ENCODE measurements around the gene MPST. TPM values are rescaled to one million over a fixed set of nuclear protein-coding genes. Genes with fewer than 3 reads are reported as not detected.

MPST gene
- polyA plus RNA-seq, 1 donor (not counting 4 experiments of a cell fraction or from before 2014, with no cell fraction given), result 23.5 TPM

GRCh38 chr22:37008365-37008764 lies 11.2 kb upstream of the MPST start:
- dilution Hi-C loops (cut with MboI; ENCODE audit: extremely low pct_ligation_motif_present, low sequenced_read_pairs), result no loop called here
- no peaks in the 10 kb centered on the region for H3K4me1 ChIP-seq (ENCODE audit: control insufficient read depth, extremely low read depth, insufficient read depth, low read length)
- no peaks in the 10 kb centered on the region for H3K79me2 ChIP-seq (ENCODE audit: control insufficient read depth, insufficient read depth, low read length)
- FAIRE-seq (no peak), DNase-seq (ENCODE audit: low read depth, low spot score) (no peak)
- H3K36me3 ChIP-seq (ENCODE audit: control insufficient read depth in 2 of 2, extremely low read depth in 1 of 2, insufficient read depth in 2 of 2, low read length in 2 of 2), result no peaks in the 10 kb centered on the region
- H3K9ac ChIP-seq (ENCODE audit: control insufficient read depth, extremely low read depth, insufficient read depth, low read length), result no peak overlapping the region
- H4K20me1 ChIP-seq (ENCODE audit: control insufficient read depth, extremely low read depth, insufficient read depth, low read length), result no peaks in the 10 kb centered on the region
- no peak overlapping the region for H3K4me3 ChIP-seq (ENCODE audit: control insufficient read depth in 2 of 3, extremely low read depth in 1 of 3, insufficient read depth in 2 of 3, low read depth in 1 of 3, low read length in 3 of 3)
- no peak overlapping the region for H2AFZ ChIP-seq (ENCODE audit: control insufficient read depth, low read length)
- no peak overlapping the region for H3K4me2 ChIP-seq (ENCODE audit: control insufficient read depth, extremely low read depth, insufficient read depth, low read depth, low read length)
- H3K9me1 ChIP-seq (ENCODE audit: control insufficient read depth, extremely low read depth, insufficient read depth, low read length), result no peaks in the 10 kb centered on the region
- no peak overlapping the region for H3K27ac ChIP-seq (ENCODE audit: control insufficient read depth, insufficient read depth, low read length)
- H3K27me3 ChIP-seq (ENCODE audit: control insufficient read depth, extremely low read depth, insufficient read depth, low read length), result peaks cover 19% of the 10 kb centered on the region
- TF ChIP-seq EZH2 (IDR thresholded peaks at IDR 0.05; ENCODE audit: low read length) (no peak), CTCF (optimal IDR thresholded peaks at IDR 0.05 in 1 of 3, IDR thresholded peaks at IDR 0.05 in 1 of 3, conservative IDR thresholded peaks at IDR 0.05 in 1 of 3; ENCODE audit: extremely low read depth in 1 of 3, insufficient read depth in 2 of 3, low read length in 3 of 3) (no peak)
- H3K9me3 ChIP-seq (ENCODE audit: control insufficient read depth, low read depth, low read length), result no peaks in the 10 kb centered on the region

- H3K9me1 ChIP-seq (ENCODE audit: control insufficient read depth, extremely low read depth, insufficient read depth, low read length), result no peaks in the 10 kb centered on the region
- H2AFZ ChIP-seq (ENCODE audit: control insufficient read depth, low read length), result no peak overlapping the region
- no peaks in the 10 kb centered on the region for H3K9me3 ChIP-seq (ENCODE audit: control insufficient read depth, low read depth, low read length)
- H3K27me3 ChIP-seq (ENCODE audit: control insufficient read depth, extremely low read depth, insufficient read depth, low read length), result peaks cover 12% of the 10 kb centered on the region
- no peaks in the 10 kb centered on the region for H4K20me1 ChIP-seq (ENCODE audit: control insufficient read depth, extremely low read depth, insufficient read depth, low read length)
- no peak overlapping the region for H3K4me3 ChIP-seq (ENCODE audit: control insufficient read depth in 2 of 3, extremely low read depth in 1 of 3, insufficient read depth in 2 of 3, low read depth in 1 of 3, low read length in 3 of 3)
- TF ChIP-seq CTCF (optimal IDR thresholded peaks at IDR 0.05 in 1 of 3, IDR thresholded peaks at IDR 0.05 in 1 of 3, conservative IDR thresholded peaks at IDR 0.05 in 1 of 3; ENCODE audit: extremely low read depth in 1 of 3, insufficient read depth in 2 of 3, low read length in 3 of 3), result no peak
- no peak for TF ChIP-seq EZH2 (IDR thresholded peaks at IDR 0.05; ENCODE audit: low read length)
- H3K27ac ChIP-seq (ENCODE audit: control insufficient read depth, insufficient read depth, low read length), result no peak overlapping the region
- H3K36me3 ChIP-seq (ENCODE audit: control insufficient read depth in 2 of 2, extremely low read depth in 1 of 2, insufficient read depth in 2 of 2, low read length in 2 of 2), result no peaks in the 10 kb centered on the region
- H3K9ac ChIP-seq (ENCODE audit: control insufficient read depth, extremely low read depth, insufficient read depth, low read length), result no peak overlapping the region
- FAIRE-seq (no peak), DNase-seq (ENCODE audit: low read depth, low spot score) (no peak)
- H3K79me2 ChIP-seq (ENCODE audit: control insufficient read depth, insufficient read depth, low read length), result no peaks in the 10 kb centered on the region
- no peak overlapping the region for H3K4me2 ChIP-seq (ENCODE audit: control insufficient read depth, extremely low read depth, insufficient read depth, low read depth, low read length)
- dilution Hi-C loops (cut with MboI; ENCODE audit: extremely low pct_ligation_motif_present, low sequenced_read_pairs), result no loop called here
- no peaks in the 10 kb centered on the region for H3K4me1 ChIP-seq (ENCODE audit: control insufficient read depth, extremely low read depth, insufficient read depth, low read length)
Observed at GRCh38 chr22:37009490-37009889, 10.1 kb upstream of the MPST start.

Measured in keratinocyte (primary cell).